HG02973 (cell line): ENCODE measurements around the gene TENT5C.

Experiments
- ATAC-seq: cut with Tn5 transposase; IDR thresholded peaks from one replicate; pipeline ENCODE4 v1.9.1; 2021; ENCODE audit warnings: moderate library complexity; ENCODE audit not compliant: unreplicated experiment

Gene TENT5C

DNA sequence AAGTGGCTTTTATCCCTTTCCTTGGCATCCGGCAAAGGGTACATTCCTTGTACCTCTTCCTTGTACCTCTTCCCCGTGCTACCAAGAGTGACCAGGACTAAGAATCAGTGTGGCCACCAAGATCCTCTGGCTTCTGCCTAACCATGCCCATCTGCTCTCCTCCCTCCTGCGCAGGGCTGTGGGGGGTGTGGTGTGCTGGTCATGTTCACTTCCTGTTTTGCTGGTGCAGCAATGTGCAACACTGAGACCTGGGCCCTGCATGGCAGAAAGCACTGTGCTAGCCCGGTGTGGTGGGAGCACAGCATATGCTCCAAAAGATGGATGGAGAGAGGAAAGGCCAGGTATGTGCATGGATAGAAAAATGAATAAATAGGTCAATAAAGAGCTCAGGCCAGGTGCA is 33.3 kb upstream of the TENT5C start:
- ATAC-seq = no peak

DNA sequence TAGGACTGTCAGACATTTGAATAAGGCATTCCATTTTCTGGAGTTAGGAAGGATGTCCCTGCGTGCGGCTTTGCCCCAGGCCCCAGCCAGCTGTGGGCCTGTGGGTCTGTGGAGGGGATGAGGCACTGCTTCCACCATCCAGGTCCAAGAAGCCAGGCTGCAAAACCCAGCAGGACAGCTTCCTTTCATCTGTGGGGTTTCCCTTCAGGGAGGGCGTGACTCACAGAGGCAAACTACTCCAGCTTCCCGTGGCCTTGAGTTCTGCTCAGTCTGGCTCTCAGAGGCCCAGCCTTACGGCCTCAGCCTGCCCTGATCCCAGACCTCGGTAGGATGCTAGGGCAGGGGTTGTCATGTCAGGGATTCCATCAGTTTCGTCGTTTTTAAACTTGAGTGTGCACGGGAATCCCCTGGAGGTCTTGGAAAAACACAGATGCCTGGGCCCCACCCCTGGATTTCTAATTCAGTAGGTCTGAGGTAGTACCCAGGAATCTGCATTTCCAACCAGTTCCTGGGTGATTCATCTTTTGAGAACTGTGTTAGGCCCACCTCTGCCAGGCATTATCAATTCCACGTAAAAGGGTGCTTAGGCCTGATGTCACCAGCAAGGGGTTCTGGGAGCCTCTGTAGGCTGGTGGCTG is 32.3 kb upstream of the TENT5C start:
- no peak for ATAC-seq

DNA sequence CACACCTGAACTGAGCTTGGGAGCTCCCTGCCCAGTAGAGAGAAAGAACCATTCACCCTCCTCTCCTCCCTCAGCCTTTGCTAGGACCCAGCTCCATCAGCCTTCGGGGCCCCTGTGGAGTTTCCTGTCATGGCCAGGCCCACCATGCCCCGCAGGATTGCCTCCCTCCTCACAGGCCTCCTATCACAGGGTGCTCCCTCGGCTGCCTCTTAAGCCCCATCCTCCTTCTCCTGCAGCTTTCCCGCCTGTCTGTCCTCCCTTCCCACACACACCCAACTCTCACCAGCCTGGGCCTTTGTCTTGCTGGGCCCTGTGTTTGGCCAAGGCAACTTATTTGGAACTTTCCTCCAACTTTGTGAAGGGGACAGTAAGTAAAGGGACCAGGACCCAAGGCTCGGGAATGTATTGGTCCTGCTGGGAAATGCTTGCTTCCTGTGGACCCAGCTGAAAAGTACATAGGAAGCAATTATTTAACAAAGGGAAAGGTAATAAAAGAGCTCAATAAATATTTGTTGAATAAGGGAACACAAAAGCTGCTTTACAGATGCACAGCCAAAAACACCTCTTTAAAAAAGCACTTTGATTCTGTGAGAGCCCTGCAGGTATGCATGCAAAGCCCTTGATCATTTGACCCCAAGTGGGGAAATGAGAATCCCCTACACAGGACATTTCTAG is 31.6 kb upstream of the TENT5C start:
- no peak for ATAC-seq

DNA sequence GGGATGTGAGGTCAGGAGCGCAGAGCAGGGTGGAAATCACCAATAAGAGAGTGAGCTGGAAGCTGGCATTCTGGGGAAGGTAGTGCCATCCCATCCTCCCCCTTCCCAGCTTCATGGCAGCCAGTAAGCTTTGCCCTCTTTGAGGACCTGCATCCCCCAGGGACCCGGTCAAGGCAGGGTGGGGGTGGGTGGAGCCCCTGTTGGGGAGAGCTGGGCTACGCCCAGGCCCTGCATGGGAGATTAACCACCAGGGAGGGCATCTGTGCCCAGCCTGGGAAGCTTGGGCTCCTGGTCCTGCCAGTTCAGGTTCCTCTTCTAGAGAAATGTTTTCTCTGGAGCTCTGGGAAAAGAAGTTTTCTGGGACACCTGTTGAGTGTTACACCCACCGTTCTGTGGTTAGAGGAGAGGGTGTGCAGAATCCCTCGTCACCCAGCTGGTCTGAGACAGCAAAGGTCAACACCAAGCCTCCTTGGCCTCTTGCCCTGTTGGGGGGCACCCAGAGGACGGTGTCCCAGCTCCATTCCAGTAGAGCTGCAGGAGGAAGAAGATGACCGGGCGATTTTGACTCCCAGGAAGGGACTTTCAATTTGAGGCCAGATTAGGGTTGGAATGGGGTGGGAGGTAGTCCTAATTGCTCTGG is 30.1 kb upstream of the TENT5C start:
- ATAC-seq = no peak

DNA sequence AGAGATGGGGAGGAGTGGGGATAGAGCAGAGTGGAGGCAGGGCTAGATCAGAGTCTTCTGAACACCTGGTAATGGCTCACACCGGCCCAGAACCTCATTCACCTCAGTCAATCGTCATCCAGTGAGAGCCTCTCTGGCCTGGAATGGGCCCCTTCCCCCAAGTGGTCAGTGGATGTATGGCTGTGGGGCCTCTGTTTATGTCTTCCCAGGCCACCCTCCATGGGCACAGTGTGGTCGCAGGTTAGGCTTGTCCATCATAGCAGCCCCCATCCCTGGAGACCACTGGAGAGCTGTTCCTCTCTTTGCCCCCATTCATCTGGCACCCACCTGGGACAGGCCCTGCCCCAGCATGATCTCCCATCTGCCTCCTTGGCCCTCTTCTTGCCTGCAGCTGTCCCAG is 29.6 kb upstream of the TENT5C start:
- ATAC-seq = no peak

DNA sequence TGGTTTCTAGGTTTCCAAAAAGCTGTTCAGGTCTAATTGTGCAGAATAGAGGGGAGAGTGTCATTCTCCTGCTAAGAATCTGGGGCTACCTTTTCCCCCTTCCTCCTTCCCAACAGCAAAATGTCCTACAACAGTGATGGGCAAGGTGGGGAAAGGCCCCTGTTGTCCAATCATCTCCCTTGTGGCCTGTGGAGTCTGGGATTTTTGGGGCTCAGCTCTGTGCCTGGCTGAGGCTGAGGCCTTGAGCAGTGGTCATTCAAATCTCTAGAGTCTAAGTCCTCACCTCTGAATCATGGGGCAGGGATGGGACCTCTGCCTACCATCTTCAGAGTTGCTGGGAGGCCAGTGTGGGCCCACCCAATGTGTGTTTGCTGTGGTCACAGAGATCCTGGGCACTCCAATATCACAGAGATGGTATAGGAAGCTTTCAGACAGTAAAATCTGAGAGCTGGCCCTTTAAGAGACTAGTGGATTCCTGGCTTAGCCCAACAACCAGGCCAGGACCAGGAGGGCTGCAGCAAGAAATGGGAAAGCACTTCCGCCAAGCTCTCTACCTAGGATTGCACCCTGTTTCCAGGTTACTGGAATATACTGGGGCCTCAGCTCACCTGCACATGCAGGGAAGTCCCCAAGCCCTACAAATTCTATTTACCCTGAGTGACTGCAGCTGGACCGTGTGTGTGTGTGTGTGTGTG is 28.5 kb upstream of the TENT5C start:
- ATAC-seq = no peak

DNA sequence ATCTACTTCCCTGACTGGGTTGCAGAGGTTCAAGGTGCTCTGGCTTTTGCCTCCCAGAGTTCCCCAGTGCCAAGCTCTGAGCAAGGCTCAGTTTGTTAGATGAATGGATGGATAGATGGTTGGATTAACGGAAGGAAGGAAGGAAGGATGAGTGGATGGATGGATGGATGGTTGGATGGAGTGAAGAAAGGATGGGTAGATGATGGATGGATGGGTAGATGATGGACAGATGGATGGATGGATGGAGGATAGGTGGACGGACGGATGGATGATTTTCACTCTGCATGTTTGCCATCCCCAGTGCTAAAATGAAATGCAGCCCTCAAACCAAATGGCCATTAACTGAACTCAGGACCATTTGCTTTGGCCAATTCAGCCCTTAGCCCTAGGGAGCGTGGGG is 27.4 kb upstream of the TENT5C start:
- no peak for ATAC-seq

DNA sequence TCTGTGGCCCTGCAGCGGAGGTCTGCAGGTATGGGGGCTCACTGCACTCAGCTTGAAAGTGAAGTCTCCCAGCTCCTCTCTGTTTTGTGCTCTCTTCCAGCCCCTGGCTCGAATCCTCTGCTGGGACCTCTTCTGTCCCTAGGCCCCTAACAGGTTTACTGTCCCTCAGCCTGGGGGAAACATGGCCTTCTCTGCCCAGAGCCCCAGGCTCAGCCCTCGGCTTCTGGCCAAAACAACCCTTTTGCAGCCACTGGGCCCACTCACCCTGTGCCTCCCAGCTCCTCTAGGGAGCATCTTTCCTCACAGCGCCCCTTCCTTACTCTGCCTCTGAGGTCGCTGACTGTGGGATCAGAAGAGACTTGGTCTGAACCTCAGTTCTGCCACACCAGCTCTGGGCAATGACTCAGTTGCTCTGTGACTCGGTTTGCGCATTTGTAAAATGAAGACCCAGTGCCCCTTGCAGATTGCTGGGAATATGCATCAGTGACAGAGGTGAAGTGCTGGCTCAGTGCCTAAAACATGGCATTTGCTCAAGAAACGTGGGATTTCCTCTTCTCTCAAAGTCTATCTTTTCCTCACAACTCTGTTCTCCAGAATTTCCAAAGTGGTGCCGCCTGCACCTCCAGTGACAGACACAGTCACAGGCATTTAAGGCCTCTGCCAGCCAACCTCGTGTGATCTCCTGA is 26.5 kb upstream of the TENT5C start:
- ATAC-seq = no peak

DNA sequence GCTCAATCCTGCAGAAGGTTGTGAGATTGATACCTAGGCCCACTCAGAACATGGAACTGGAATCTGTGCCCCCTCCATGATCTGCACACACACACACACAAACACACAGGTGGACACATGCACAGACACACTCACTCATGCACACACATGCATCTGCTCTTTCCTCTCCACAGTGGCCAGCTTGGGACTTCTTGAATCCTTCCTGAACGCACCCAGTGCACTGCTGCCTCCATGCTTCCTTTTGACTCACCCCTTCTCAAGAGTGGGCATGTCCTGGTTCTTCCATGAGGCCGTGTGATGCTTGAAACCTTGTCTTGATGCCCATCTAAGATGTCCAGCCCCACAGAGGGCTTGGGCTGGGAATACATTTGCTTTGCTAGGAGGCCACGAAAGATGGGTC is 25.4 kb upstream of the TENT5C start:
- ATAC-seq = no peak

DNA sequence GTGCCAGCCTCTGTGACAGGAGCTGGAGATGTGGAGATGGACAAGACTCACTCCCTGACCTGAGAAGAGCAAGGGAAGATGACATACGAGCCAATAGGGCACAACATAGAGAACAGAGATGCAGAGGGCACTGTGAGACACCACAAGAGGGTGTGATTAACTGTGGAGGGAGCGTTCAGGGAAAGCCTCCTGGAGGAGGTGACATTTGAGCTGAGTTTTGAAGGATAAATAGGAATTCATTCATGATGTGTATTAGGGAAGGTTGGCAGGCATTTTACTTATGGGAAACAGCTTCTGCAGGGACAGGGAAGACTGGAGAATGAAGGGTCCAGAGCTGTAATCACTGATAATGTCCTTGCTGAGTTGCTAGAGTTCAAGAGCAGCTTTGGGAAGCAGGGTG is 25.0 kb upstream of the TENT5C start:
- no peak for ATAC-seq

DNA sequence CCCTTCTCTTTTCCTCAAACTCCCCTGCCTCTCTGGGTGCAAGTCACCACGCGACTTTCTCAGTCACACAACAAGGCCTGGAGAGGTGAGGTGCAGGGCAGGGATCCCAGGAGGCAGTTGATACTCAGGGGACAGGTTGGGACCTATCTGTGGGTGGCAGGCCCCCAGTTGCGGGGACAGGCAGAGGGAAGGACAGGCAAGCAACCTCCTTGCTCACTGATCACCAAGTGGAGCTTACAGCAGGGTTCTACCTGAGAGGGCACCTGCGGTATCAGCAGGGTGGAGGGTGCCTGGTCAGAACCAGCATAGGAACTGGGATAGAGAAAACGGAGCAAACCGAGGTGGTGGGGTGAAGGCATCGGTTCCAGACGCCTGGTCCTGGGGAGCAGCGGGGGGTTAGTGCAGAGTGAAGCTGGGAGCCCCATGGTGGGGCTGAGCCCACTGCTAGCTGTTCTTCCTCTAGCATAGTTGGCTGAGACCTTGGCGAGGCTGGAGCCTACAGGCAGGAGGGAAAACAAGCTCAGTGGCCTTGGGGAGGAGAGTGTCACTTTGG is 24.4 kb upstream of the TENT5C start:
- no peak for ATAC-seq

DNA sequence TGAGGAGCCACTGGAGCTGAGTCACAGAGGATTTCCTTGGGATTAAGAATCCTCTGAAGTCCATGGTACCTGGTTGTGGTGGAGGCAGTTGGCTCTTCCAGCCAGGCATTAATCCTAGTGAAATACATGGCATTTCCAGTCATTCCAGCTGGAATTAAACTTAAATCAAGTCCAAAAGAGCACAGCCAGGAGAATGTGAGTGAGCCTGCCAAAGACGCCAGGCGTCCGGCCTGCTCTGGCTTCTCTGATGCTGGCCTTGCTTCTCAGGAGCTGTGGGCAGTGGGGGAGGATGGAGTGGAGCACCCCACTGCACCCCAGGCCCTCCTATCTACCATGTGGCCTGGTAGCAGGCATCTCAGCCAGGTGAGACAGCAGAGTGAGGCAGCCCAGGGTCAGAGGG is 23.4 kb upstream of the TENT5C start:
- ATAC-seq = no peak

DNA sequence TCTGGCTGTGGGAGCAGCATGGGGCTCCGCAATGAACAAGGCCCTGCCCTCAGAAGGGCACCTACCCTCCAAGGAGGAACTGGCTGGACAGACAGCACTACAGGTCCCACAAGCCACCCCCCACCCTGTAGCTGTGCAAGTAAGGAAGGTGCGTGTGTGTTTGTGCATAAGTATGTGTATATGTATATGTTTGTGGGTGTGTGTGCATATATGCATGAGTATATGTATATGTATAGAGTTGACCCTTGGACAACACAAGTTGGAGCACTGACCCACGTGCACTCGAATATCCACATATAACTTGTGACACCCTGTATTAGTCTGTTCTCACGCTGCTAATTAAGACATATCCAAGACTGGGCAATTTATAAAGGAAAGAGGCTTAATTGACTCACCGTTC is 22.6 kb upstream of the TENT5C start:
- ATAC-seq = no peak

DNA sequence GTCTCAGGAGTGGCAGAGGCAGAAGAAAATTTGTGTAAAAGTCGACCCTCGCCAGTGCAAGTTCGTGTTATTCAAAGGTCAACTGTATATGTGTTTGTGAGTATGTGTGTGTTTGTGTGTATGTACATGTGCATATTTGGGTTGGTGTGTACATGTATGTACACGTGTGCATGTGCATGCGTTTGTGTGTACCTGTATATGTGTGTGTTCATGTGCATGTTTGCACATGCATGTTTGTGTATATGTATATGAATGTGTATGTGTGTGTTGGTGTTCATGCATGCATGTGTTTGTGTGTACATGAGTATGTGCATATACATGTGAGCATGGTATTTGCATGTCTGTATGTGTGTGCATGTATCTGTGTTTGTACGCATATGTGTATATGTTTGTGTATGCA is 21.7 kb upstream of the TENT5C start:
- ATAC-seq = no peak

DNA sequence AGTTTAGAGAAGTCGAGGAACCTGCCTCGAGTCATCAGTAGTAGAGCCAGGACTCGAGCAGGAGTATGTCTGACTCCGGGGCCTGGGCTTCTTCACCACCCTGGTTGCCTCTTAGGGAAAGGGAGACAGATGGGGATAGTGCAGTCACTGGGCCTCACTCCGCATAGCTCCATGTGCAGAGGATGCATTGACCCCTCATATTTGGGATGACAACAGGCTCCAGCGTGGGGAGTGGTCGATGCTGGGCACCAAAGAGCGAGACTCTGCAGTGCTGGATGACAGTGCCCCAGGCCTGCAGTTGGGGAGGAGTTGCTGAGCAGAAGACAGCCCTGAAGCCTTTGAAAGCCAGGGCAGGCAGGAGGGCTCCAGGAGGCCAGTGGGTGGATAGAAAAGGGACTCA is 20.8 kb upstream of the TENT5C start:
- no peak for ATAC-seq

DNA sequence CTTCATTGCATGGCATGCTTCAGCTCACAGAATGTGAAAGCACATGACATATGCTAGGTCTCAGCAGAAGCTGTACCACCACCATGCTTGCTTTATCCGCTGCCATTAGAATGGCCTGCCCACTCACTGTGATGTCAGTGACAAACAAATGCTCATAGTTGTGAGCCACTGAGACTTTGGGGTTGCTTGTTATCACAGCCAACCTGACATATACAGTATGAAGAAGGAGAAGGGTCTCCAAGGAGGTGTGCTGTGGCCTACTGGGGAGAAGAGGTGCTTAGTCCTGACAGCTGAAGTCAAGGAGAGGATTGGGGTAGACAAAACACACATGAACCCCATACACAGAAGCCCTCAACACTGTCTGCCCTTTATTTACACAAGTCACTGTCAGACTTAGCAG is 19.5 kb upstream of the TENT5C start:
- no peak for ATAC-seq

DNA sequence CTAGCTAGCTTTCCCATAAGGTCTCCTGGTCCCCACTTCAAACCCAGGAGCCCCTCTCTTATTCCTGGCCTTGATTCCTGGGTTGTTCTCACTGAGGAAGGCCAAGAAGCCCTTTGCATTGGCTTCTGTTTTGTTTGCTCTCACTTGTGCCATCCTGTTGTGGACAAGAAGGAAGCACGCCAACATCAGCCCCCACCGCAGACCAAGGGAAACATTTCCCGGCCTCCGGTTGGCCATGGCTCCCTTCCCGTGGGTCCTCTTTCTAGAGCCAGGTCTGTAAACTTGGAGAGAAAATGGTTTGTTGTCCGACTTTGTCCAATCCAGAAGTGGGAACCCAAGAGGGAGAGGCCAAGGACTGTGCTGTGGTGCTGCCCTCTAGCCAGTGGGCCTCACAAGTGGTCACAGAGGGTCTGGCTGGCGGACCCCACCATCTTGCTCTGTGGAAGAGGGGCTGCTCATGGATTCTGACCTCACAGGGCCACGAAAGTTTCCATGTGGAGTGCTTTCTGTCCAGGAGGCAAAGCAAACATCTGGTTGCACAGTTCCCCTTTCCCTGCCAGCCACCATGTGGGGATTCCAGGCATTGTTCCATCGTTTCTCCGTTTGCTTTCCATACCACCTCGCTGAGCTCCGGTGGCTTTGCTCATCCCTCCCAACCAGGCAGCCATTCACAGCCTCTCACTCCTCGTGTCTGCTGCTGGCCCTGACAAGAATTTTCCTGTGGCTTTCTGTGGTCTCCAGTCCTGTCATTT is 18.9 kb upstream of the TENT5C start:
- ATAC-seq = no peak

DNA sequence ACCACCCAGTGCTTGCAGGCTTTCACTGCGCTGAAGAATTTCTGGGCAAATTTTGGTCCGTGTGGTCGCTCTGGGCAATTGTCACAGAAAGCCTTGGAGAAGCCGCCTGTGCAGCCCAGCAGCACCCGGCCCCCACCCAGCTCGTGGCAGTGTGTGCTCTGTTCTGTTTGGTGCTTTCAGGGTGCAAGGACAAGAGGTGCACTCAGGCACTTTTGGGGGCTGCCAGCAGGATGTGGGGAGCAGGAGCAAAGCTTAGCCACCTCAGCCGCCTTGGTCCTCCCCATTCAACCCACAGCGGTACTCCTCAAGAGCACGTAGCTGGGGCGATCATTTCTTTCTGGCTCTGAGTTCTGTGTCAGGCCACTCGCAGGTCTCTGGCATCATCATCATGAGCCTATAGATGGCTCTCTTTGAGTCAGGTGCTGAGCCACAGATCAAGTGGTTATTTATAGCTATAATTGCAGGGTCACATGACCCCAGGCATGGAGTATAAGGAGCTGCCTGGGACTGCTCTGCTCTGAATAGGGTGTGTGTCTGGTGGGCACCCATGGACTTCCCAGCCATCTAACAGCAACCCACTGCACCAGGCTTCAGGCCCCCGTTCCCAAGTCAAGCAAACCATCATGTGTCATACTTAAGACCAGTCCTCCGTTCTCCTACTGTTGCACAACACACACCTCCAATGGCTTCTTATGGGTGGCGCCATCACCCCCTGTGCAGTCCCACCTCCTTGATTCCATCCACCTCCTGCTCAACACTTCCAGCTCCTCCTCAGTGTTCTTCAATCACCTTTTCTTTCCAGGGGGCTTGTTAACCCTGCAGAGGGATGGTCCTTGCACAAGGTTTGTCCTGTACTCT is 18.1 kb upstream of the TENT5C start:
- ATAC-seq = no peak

DNA sequence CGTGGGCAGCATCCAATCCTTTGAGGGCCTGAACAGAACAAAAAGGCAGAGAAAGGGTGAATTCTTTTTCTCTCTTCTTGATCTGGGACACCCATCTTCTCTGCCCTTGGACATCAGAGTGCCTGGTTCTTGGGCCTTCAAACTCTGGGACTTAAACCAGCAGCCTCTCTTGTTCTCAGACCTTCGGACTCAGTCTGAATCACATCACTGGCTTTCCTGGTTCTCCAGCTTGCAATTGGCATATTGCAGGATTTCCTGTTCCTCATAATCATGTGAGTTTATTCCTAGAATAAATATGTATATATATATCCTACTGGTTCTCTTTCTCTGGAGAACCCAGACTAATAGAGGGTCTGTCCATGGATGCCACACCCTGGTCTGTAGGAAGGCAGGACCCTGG is 16.3 kb upstream of the TENT5C start:
- ATAC-seq = no peak
